Measurements from ENCODE around the gene AP4S1.

The AP4S1 gene

GRCh38 chr14:31009836-31010574 is 15.4 kb upstream of the AP4S1 start:
- Histone ChIP-seq H3K9me3 (ENCODE audit: insufficient read depth, low read length, severe bottlenecking) (no peaks in the 10 kb centered on the region), H4K20me1 (ENCODE audit: insufficient read depth, low read length) (peaks cover 43% of the 10 kb centered on the region), H3K27me3 (ENCODE audit: insufficient read depth, low read length, poor library complexity) (no peaks in the 10 kb centered on the region), H3K36me3 (ENCODE audit: insufficient read depth, low read length) (peaks cover 32% of the 10 kb centered on the region), H3K4me3 (ENCODE audit: low read depth in 1 of 2, low read length in 2 of 2) (no peak overlapping the region), H3K9ac (ENCODE audit: low read depth, low read length) (no peak overlapping the region), H2AFZ (ENCODE audit: low read depth, low read length) (no peak overlapping the region), H3K79me2 (ENCODE audit: insufficient read depth, low read length) (peaks cover 96% of the 10 kb centered on the region), H3K4me1 (ENCODE audit: insufficient read depth, low read length) (no peaks in the 10 kb centered on the region), H3K27ac (ENCODE audit: low read length) (no peak overlapping the region), H3K4me2 (ENCODE audit: insufficient read depth, low read length) (no peak overlapping the region)
- DNase-seq (no peak), ATAC-seq (ENCODE audit: insufficient read depth, low read depth) (no peak)
- TF ChIP-seq, protein P1, sequence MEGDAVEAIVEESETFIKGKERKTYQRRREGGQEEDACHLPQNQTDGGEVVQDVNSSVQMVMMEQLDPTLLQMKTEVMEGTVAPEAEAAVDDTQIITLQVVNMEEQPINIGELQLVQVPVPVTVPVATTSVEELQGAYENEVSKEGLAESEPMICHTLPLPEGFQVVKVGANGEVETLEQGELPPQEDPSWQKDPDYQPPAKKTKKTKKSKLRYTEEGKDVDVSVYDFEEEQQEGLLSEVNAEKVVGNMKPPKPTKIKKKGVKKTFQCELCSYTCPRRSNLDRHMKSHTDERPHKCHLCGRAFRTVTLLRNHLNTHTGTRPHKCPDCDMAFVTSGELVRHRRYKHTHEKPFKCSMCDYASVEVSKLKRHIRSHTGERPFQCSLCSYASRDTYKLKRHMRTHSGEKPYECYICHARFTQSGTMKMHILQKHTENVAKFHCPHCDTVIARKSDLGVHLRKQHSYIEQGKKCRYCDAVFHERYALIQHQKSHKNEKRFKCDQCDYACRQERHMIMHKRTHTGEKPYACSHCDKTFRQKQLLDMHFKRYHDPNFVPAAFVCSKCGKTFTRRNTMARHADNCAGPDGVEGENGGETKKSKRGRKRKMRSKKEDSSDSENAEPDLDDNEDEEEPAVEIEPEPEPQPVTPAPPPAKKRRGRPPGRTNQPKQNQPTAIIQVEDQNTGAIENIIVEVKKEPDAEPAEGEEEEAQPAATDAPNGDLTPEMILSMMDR (IDR thresholded peaks at IDR 0.05; ENCODE audit: borderline replicate concordance, extremely low read depth, low read length, poor library complexity, severe bottlenecking) = no peak
- no peak for TF ChIP-seq EZH2 (IDR thresholded peaks at IDR 0.05; ENCODE audit: borderline replicate concordance, low read depth, low read length, severe bottlenecking)

- peaks cover 96% of the 10 kb centered on the region for H3K79me2 ChIP-seq (ENCODE audit: insufficient read depth, low read length)
- H3K27me3 ChIP-seq (ENCODE audit: insufficient read depth, low read length, poor library complexity) = no peaks in the 10 kb centered on the region
- peaks cover 24% of the 10 kb centered on the region for H3K36me3 ChIP-seq (ENCODE audit: insufficient read depth, low read length)
- ATAC-seq (ENCODE audit: insufficient read depth, low read depth) (no peak), DNase-seq (no peak)
- no peak overlapping the region for H3K4me2 ChIP-seq (ENCODE audit: insufficient read depth, low read length)
- no peak for TF ChIP-seq EZH2 (IDR thresholded peaks at IDR 0.05; ENCODE audit: borderline replicate concordance, low read depth, low read length, severe bottlenecking)
- TF ChIP-seq, protein P1 (IDR thresholded peaks at IDR 0.05; ENCODE audit: borderline replicate concordance, extremely low read depth, low read length, poor library complexity, severe bottlenecking) = no peak
- no peak overlapping the region for H3K4me3 ChIP-seq (ENCODE audit: low read depth in 1 of 2, low read length in 2 of 2)
- H2AFZ ChIP-seq (ENCODE audit: low read depth, low read length) = no peak overlapping the region
- H3K27ac ChIP-seq (ENCODE audit: low read length) = no peak overlapping the region
- no peaks in the 10 kb centered on the region for H3K9me3 ChIP-seq (ENCODE audit: insufficient read depth, low read length, severe bottlenecking)
- H3K9ac ChIP-seq (ENCODE audit: low read depth, low read length) = no peak overlapping the region
- no peaks in the 10 kb centered on the region for H3K4me1 ChIP-seq (ENCODE audit: insufficient read depth, low read length)
- H4K20me1 ChIP-seq (ENCODE audit: insufficient read depth, low read length) = peaks cover 50% of the 10 kb centered on the region
Observed at GRCh38 chr14:31010935-31011334, 14.5 kb upstream of the AP4S1 start.

DNA sequence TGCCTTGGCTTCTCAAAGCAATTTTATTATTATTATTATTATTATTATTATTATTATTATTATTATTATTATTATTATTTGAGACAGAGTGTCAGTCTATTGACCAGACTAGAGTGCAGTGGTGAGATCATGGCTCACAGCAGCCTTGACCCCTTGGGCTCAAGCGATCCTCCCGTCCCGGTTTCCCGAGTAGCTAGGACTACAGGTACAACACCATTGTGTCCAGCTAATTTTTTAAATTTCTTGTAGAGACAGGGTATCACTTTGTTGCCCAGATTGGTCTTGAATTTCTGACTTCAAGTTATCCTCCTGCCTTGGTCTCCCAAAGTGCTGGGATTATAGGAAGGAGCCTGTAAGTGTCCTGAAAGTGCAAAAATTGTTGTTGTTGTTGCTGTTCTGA is 11.6 kb upstream of the AP4S1 start:
- Histone ChIP-seq H3K9me3 (ENCODE audit: insufficient read depth, low read length, severe bottlenecking) (no peaks in the 10 kb centered on the region), H3K9ac (ENCODE audit: low read depth, low read length) (no peak overlapping the region), H3K4me2 (ENCODE audit: insufficient read depth, low read length) (no peak overlapping the region), H3K4me1 (ENCODE audit: insufficient read depth, low read length) (no peaks in the 10 kb centered on the region), H3K36me3 (ENCODE audit: insufficient read depth, low read length) (peaks cover 26% of the 10 kb centered on the region), H2AFZ (ENCODE audit: low read depth, low read length) (no peak overlapping the region), H3K27ac (ENCODE audit: low read length) (no peak overlapping the region), H3K27me3 (ENCODE audit: insufficient read depth, low read length, poor library complexity) (no peaks in the 10 kb centered on the region), H3K4me3 (ENCODE audit: low read depth in 1 of 2, low read length in 2 of 2) (no peak overlapping the region), H4K20me1 (ENCODE audit: insufficient read depth, low read length) (peaks cover 50% of the 10 kb centered on the region), H3K79me2 (ENCODE audit: insufficient read depth, low read length) (peaks cover 96% of the 10 kb centered on the region)
- DNase-seq (no peak), ATAC-seq (ENCODE audit: insufficient read depth, low read depth) (no peak)
- no peak for TF ChIP-seq EZH2 (IDR thresholded peaks at IDR 0.05; ENCODE audit: borderline replicate concordance, low read depth, low read length, severe bottlenecking)
- TF ChIP-seq, protein P1 (IDR thresholded peaks at IDR 0.05; ENCODE audit: borderline replicate concordance, extremely low read depth, low read length, poor library complexity, severe bottlenecking) = no peak
